Astrocyte of the spinal cord (primary cell): Measurements from ENCODE around the gene GNAI2.
A peak's percentile ranks its signal among the peaks of the same experiment; 100 is the strongest.

Experiments used
- DNase-seq: peaks from one replicate; pipeline ENCODE4 v3.0.0; 2011; ENCODE audit warnings: low read depth, low spot score
- H3K4me3 ChIP-seq: 2 replicates; pipeline ENCODE4 v1.5.1; 2011; ENCODE audit warnings: low read depth, mild to moderate bottlenecking, low read length, moderate library complexity
- in situ Hi-C: cut with HindIII; loops from 2 replicates; pipeline ENCODE4 v1.10.0; 2017; ENCODE audit warnings: low sequenced_read_pairs
- TF ChIP-seq, protein P1 (sequence below): IDR thresholded peaks from 2 replicates; pipeline ENCODE4 v1.5.1; 2012; ENCODE audit warnings: low read depth, mild to moderate bottlenecking, low read length, inconsistent platforms

Gene GNAI2

GRCh38 chr3:50274371-50275104 is 38.5 kb downstream of the GNAI2 start:
- in situ Hi-C loops: no loop called here
- H3K4me3 ChIP-seq: no peak overlapping the region
- TF ChIP-seq, protein P1, sequence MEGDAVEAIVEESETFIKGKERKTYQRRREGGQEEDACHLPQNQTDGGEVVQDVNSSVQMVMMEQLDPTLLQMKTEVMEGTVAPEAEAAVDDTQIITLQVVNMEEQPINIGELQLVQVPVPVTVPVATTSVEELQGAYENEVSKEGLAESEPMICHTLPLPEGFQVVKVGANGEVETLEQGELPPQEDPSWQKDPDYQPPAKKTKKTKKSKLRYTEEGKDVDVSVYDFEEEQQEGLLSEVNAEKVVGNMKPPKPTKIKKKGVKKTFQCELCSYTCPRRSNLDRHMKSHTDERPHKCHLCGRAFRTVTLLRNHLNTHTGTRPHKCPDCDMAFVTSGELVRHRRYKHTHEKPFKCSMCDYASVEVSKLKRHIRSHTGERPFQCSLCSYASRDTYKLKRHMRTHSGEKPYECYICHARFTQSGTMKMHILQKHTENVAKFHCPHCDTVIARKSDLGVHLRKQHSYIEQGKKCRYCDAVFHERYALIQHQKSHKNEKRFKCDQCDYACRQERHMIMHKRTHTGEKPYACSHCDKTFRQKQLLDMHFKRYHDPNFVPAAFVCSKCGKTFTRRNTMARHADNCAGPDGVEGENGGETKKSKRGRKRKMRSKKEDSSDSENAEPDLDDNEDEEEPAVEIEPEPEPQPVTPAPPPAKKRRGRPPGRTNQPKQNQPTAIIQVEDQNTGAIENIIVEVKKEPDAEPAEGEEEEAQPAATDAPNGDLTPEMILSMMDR: peak; percentile 69
- DNase-seq: peak; percentile 49

DNA sequence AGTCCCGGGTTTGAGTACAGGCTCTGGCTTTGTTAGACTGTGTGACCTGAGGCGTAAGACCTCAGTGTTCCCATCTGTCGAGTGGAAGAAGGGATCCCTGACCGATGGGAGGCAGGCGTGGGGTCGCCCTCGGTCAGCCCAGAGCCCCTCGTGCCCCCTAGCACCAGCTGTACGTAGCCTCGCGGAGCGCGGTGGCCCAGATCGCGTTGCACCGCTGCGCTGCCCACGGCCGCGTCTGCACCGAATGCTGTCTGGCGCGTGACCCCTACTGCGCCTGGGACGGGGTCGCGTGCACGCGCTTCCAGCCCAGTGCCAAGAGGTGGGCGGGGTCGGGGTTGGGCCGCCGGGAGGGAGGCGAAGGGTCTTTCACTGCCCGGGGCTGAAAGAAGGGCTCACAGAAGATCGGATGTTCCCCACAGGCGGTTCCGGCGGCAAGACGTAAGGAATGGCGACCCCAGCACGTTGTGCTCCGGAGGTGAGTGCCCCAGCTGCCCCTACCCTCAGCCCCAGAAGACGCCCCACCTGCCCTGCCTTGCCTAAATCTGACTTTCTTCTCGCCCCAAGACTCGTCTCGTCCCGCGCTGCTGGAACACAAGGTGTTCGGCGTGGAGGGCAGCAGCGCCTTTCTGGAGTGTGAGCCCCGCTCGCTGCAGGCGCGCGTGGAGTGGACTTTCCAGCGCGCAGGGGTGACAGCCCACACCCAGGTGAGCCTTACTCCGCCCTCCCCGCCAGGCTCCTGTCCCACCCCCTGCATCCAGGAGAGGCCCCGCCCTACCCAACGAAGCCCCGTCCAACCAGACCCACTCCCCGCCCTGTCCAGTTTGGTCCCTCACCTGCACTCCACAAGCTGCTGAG is 39.4 kb downstream of the GNAI2 start:
- DNase-seq: no peak
- H3K4me3 ChIP-seq: no peak overlapping the region
- in situ Hi-C loops: no loop called here
- TF ChIP-seq, protein P1: no peak

DNA sequence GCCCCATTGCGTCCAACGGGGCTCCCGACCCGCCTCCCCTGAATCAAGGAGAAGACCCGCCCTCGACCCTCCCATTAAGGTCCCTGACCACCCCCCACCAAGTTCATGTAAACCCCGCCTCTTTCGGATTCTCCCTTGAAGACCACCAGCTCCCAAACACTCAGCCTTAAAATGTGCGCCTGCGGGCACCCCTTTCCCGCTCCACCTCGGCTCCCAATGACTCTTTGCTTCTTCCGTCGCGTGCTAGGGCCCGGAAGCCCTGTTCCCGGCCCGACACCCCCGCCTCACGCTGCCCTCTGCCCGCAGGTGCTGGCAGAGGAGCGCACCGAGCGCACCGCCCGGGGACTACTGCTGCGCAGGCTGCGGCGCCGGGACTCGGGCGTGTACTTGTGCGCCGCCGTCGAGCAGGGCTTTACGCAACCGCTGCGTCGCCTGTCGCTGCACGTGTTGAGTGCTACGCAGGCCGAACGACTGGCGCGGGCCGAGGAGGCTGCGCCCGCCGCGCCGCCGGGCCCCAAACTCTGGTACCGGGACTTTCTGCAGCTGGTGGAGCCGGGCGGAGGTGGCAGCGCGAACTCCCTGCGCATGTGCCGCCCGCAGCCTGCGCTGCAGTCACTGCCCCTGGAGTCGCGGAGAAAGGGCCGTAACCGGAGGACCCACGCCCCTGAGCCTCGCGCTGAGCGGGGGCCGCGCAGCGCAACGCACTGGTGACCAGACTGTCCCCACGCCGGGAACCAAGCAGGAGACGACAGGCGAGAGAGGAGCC is 40.2 kb downstream of the GNAI2 start:
- in situ Hi-C loops: no loop called here
- no peak overlapping the region for H3K4me3 ChIP-seq
- DNase-seq: no peak
- TF ChIP-seq, protein P1: no peak

DNA sequence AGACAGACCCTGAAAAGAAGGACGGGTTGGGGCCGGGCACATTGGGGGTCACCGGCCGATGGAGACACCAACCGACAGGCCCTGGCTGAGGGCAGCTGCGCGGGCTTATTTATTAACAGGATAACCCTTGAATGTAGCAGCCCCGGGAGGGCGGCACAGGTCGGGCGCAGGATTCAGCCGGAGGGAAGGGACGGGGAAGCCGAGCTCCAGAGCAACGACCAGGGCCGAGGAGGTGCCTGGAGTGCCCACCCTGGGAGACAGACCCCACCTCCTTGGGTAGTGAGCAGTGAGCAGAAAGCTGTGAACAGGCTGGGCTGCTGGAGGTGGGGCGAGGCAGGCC is 40.7 kb downstream of the GNAI2 start:
- in situ Hi-C loops: no loop called here
- H3K4me3 ChIP-seq: no peak overlapping the region
- no peak for DNase-seq
- TF ChIP-seq, protein P1: no peak

DNA sequence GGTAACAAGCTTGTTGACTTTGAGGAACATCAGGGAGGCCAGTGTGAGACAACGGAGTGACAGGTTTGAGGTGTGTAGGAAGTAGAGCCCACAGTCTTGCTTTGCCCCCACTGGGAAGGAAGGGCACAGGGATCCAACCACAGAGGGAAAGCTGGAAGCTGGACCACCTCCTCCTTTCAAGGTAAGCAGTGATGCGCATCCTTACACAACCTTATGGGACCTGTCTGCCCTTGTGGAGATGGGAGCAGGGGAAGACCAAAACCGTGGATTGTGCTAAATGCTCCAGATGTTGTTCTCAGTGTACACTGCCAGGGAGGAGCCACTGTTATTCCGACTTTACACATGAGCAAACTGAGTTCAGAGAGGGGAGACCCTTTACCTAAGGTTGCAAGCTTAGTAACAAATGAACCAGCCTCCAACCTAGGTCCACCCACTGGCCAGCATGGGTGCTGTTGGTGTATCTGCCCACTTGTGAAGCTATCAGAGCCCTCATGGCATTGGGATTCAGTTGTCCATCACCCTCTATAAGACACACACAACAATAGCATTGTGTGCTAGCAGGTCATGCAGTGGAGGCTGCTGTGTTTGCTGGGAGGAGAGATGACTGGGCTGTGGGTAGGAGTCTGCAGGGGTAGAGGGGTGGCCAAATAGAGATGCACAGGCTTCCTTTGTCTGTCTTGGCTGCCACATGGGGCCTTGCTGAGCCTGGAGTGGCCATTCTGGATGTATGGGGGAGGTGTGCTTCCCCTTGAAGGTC is 42.3 kb downstream of the GNAI2 start:
- H3K4me3 ChIP-seq: no peak overlapping the region
- TF ChIP-seq, protein P1: no peak
- no peak for DNase-seq
- in situ Hi-C loops: no loop called here

GRCh38 chr3:50278880-50279224 is 42.8 kb downstream of the GNAI2 start, which contains the start of gene LSMEM2:
Gene LSMEM2, plus strand, starts transcription at chr3:50279087. Its CDS starts 27 bp downstream, at chr3:50279114.
- TF ChIP-seq, protein P1: no peak
- no peak within 1 kb of the TSS for H3K4me3 ChIP-seq
- in situ Hi-C loops: no loop called here

More at GRCh38 chr3:50278880-50279224, 42.8 kb downstream of the GNAI2 start, which contains the start of gene LSMEM2:
- no peak for DNase-seq
